GM12878 (cell line): ENCODE measurements around the gene NOP14. TPM values are rescaled to one million over a fixed set of nuclear protein-coding genes. Genes with fewer than 3 reads are reported as not detected.

ENCODE experiments used
- EGR1 ChIP-seq, 2 experiments: IDR thresholded peaks; 1 replicate in 1 of 2; 2 replicates in 1 of 2; pipeline ENCODE4 v1.6.1; 2011 to 2012; ENCODE audit warnings: low read depth in 2 of 2, low read length in 2 of 2, borderline replicate concordance in 1 of 2, mild to moderate bottlenecking in 1 of 2, moderate library complexity in 1 of 2
- ESRRA ChIP-seq: IDR thresholded peaks from 2 replicates; pipeline ENCODE4 v1.6.1; 2012; ENCODE audit warnings: mild to moderate bottlenecking, low read length, improper control_type of control experiment
- HCFC1 ChIP-seq: fragments of 150-350 bp; IDR thresholded peaks from 2 replicates; pipeline ENCODE4 v1.6.1; 2014; ENCODE audit warnings: low read length
- JUND ChIP-seq: IDR thresholded peaks from 2 replicates; pipeline ENCODE4 v1.6.1; 2012; ENCODE audit warnings: low read depth, mild to moderate bottlenecking, low read length, improper control_type of control experiment, moderate library complexity
- MYB ChIP-seq: fragments of 150-350 bp; IDR thresholded peaks from 2 replicates; pipeline ENCODE4 v1.6.1; 2014; ENCODE audit warnings: mild to moderate bottlenecking, low read depth, low read length, borderline replicate concordance
- PML ChIP-seq: IDR thresholded peaks from 2 replicates; pipeline ENCODE4 v1.6.1; 2012; ENCODE audit warnings: low read length, inconsistent platforms
- RAD51 ChIP-seq: fragments of 450-650 bp; IDR thresholded peaks from 2 replicates; pipeline ENCODE4 v1.6.1; 2016; ENCODE audit warnings: moderate library complexity, mild to moderate bottlenecking, inconsistent platforms
- SMARCA5 ChIP-seq: fragments of 450-650 bp; IDR thresholded peaks from 2 replicates; pipeline ENCODE4 v1.6.1; 2017; ENCODE audit warnings: mild to moderate bottlenecking
- ZNF217 ChIP-seq: fragments of 450-650 bp; IDR thresholded peaks from 2 replicates; pipeline ENCODE4 v1.6.1; 2017; ENCODE audit warnings: antibody characterized with exemption, mild to moderate bottlenecking
- polyA plus RNA-seq, 11 experiments: library from polyadenylated mRNA; depleted of rRNA in 4 of 11; unstranded in 6 of 11; stranded (reverse) in 5 of 11; fragments of >200 nt; fragmentation: Nextera tagmentation in 4 of 11; fragmentation: Illumina TruSeq in 1 of 11; extraction: Ambion mirVana in 4 of 11; extraction: Trizol in 1 of 11; gene quantifications; 1 replicate in 1 of 11; 2 replicates in 10 of 11; pipeline versions ENCODE4 v1.2.1 to v1.2.3, GENCODE V29; 2011 to 2016; ENCODE audit warnings: inconsistent platforms in 2 of 11, missing spikeins in 2 of 11, low read depth in 1 of 11
- total RNA-seq, 4 experiments: library from RNA; depleted of rRNA in 3 of 4; stranded (reverse); fragments of >200 nt in 3 of 4; fragmentation: Illumina TruSeq in 1 of 4; extraction: Trizol in 1 of 4; gene quantifications; 2 replicates each; pipeline versions ENCODE4 v1.2.1 to v1.2.3, GENCODE V29; 2013 to 2021
- TF ChIP-seq, protein P1 (sequence below): fragments of 150-350 bp; IDR thresholded peaks from 2 replicates; pipeline ENCODE4 v1.6.1; 2016; ENCODE audit warnings: low read depth, low read length
- TF ChIP-seq, protein P2 (sequence below), 3 experiments: IDR thresholded peaks in 2 of 3; conservative IDR thresholded peaks in 1 of 3; 2 replicates each; pipeline ENCODE4 v1.5.1; 2011; ENCODE audit warnings: low read depth in 3 of 3, low read length in 3 of 3, mild to moderate bottlenecking in 3 of 3, control low read depth in 2 of 3, moderate library complexity in 2 of 3, inconsistent platforms in 1 of 3, mixed read lengths in 1 of 3; ENCODE audit not compliant: control insufficient read depth in 2 of 3, insufficient read depth in 1 of 3; ENCODE audit errors: extremely low read depth in 1 of 3
- TF ChIP-seq, protein P3 (sequence below): fragments of 450-650 bp; IDR thresholded peaks from 2 replicates; pipeline ENCODE4 v1.6.1; 2017; ENCODE audit warnings: low read depth, mild to moderate bottlenecking, moderate library complexity

NOP14 gene
- total and polyA plus RNA-seq, 10 of the 15 experiments (the other 5 are each of a cell fraction or from before 2014, with no cell fraction given): 13.8 to 80.6 (median 49.7) TPM

DNA sequence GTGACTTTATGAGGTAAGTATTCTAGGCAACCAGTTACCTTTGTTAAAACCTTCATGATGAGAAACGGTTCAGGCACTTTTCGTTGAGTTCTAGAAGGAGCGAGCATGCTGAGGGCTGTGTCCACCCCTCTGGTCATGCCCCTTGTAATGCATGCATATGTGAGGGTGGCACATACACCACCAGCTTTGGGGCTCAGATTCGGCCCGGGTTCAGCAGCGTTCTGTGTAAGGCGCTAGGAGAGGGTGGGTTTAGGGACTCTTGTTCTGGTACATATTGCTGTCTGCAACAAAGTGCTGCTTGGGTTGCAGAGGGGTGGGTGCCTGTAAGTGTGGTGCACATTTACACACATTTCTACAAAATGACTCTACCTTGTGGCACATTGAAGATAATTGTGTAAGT is 54.5 kb downstream of the NOP14 start (continued):
- TF ChIP-seq, protein P1, sequence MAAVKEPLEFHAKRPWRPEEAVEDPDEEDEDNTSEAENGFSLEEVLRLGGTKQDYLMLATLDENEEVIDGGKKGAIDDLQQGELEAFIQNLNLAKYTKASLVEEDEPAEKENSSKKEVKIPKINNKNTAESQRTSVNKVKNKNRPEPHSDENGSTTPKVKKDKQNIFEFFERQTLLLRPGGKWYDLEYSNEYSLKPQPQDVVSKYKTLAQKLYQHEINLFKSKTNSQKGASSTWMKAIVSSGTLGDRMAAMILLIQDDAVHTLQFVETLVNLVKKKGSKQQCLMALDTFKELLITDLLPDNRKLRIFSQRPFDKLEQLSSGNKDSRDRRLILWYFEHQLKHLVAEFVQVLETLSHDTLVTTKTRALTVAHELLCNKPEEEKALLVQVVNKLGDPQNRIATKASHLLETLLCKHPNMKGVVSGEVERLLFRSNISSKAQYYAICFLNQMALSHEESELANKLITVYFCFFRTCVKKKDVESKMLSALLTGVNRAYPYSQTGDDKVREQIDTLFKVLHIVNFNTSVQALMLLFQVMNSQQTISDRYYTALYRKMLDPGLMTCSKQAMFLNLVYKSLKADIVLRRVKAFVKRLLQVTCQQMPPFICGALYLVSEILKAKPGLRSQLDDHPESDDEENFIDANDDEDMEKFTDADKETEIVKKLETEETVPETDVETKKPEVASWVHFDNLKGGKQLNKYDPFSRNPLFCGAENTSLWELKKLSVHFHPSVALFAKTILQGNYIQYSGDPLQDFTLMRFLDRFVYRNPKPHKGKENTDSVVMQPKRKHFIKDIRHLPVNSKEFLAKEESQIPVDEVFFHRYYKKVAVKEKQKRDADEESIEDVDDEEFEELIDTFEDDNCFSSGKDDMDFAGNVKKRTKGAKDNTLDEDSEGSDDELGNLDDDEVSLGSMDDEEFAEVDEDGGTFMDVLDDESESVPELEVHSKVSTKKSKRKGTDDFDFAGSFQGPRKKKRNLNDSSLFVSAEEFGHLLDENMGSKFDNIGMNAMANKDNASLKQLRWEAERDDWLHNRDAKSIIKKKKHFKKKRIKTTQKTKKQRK: no peak
- no peak for TF ChIP-seq SMARCA5
- no peak for TF ChIP-seq ESRRA
- TF ChIP-seq, protein P2, sequence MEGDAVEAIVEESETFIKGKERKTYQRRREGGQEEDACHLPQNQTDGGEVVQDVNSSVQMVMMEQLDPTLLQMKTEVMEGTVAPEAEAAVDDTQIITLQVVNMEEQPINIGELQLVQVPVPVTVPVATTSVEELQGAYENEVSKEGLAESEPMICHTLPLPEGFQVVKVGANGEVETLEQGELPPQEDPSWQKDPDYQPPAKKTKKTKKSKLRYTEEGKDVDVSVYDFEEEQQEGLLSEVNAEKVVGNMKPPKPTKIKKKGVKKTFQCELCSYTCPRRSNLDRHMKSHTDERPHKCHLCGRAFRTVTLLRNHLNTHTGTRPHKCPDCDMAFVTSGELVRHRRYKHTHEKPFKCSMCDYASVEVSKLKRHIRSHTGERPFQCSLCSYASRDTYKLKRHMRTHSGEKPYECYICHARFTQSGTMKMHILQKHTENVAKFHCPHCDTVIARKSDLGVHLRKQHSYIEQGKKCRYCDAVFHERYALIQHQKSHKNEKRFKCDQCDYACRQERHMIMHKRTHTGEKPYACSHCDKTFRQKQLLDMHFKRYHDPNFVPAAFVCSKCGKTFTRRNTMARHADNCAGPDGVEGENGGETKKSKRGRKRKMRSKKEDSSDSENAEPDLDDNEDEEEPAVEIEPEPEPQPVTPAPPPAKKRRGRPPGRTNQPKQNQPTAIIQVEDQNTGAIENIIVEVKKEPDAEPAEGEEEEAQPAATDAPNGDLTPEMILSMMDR (IDR thresholded peaks at IDR 0.05 in 2 of 3, conservative IDR thresholded peaks at IDR 0.05 in 1 of 3; ENCODE audit: control insufficient read depth in 2 of 3, extremely low read depth in 1 of 3, insufficient read depth in 1 of 3, low read depth in 3 of 3, low read length in 3 of 3): no peak
- no peak for TF ChIP-seq JUND
- TF ChIP-seq MYB: no peak
- no peak for TF ChIP-seq RAD51
- TF ChIP-seq PML: no peak
- TF ChIP-seq EGR1 (IDR thresholded peaks at IDR 0.05; ENCODE audit: borderline replicate concordance in 1 of 2, low read depth in 2 of 2, low read length in 2 of 2): no peak
- no peak for TF ChIP-seq HCFC1
- TF ChIP-seq ZNF217: no peak
- TF ChIP-seq, protein P3, sequence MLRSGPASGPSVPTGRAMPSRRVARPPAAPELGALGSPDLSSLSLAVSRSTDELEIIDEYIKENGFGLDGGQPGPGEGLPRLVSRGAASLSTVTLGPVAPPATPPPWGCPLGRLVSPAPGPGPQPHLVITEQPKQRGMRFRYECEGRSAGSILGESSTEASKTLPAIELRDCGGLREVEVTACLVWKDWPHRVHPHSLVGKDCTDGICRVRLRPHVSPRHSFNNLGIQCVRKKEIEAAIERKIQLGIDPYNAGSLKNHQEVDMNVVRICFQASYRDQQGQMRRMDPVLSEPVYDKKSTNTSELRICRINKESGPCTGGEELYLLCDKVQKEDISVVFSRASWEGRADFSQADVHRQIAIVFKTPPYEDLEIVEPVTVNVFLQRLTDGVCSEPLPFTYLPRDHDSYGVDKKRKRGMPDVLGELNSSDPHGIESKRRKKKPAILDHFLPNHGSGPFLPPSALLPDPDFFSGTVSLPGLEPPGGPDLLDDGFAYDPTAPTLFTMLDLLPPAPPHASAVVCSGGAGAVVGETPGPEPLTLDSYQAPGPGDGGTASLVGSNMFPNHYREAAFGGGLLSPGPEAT: no peak
